HG02571 (cell line): ENCODE measurements around the gene KRTAP19-1.
"Not testable (repeated sequence)": the region's sequence is repeated elsewhere in the genome, so short reads cannot be mapped to it uniquely, and the experiment has no call there.

Source experiments
- ATAC-seq: cut with Tn5 transposase; IDR thresholded peaks from one replicate; pipeline ENCODE4 v1.9.1; 2021; ENCODE audit warnings: mild to moderate bottlenecking, moderate library complexity; ENCODE audit not compliant: unreplicated experiment

The KRTAP19-1 gene

DNA sequence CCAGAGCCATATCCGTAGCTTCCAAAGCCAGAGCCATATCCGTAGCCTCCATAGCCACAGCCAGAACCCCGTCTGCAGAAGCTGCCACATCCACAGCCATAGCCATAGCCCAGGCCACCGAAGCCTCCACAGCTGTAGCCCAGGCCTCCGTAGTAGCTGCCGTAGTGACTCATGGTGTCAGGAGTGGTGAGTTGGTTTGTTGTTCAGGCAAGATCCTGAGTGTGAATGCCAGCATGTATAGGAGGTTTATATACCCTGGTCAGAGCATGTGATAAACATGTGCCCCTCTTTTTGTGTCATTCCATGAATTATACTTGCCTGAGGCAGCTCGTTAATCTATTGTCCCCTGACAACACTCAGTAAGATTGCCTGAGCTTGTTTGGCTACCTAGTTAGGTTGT lies at the start of gene KRTAP19-1:
Gene KRTAP19-1 (minus strand): TSS at position 223 of the 400 bp plus-strand sequence. CDS start 50 bp downstream, at position 173.
- ATAC-seq, result no peak

DNA sequence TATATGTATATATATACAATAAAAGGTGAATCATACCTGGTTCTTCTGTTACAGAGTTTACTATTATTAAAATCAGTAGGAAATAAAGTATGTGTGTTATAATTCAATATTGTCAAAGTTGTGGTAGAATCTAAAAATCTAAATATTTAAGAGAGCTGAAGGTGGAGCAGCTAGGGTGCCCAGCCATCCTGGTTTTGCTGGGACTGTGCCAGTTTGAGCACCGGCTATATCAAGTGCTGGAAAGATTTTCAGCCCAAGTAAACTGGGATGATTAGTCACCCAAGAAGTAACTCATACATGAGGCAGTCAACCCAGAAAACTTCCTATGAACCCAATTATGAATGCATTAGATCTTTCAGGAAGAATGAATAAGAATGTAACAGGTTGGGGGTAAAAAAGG lies 38.7 kb upstream of the KRTAP19-1 start:
- ATAC-seq, result no peak

DNA sequence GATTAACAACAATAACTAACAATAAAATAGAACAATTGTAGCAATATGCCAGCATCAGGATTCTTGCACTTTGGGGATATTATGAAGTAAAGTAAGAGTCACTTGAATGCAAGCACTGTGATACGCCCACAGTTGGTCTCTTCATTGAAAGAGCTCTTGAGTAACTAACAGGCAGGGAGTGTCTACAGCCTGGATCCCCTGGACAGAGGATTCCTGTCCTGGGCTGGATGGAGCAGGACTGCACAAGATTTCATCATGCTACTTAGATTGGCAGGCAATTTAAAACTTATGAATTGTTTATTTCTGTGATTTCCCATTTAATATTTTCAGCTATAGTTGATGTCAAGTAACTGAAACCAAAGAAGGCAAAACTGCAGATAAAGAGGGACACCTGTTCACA lies 35.5 kb upstream of the KRTAP19-1 start:
- ATAC-seq, result no peak

DNA sequence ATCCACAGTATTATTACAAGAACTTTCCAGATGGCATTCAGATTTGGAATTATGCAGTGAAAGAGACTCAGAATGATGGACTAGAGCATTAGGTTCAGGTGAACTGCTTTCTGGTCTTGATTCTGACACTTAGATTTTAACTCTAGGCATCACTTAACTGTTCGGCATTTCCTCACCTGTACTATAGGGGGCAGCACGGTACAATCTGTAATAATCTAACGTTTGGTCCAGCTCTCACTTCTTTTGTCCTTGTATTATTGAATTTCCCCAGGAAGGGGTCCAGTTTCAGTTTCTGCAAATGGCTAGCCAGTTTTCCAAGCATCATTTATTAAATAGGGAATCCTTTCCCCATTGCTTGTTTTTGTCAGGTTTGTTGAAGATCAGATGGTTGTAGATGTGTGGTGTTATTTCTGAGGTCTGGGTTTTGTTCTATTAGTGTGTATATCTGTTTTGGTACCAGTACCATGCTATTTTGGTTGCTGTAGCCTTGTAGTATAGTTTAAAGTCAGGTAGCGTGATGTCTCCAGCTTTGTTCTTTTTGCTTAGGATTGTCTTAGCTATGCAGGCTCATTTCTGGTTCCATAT lies 25.5 kb upstream of the KRTAP19-1 start:
- ATAC-seq, result not testable (repeated sequence)

DNA sequence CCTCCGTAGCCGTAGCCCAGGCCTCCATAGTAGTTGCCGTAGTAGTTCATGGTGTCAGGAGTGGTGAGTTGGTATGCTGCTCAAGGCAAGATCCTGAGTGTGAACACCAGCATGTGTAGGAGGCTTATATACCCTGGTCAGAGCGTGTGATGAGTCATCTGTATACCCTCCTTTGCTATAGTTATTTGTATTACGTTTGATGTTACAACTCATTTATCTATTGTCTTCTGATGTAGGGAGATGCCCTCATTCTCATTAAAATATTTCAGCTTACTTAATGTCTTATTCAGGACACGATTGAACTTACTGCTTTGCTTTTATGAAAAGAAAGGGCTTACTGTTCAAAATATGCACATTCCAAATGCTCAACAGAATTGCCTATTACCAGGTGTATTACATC lies 21.9 kb upstream of the KRTAP19-1 start, which contains the start of gene KRTAP19-5:
Gene KRTAP19-5 (minus strand): TSS at position 101 of the 400 bp plus-strand sequence. CDS start 51 bp downstream, at position 50.
- no peak for ATAC-seq

DNA sequence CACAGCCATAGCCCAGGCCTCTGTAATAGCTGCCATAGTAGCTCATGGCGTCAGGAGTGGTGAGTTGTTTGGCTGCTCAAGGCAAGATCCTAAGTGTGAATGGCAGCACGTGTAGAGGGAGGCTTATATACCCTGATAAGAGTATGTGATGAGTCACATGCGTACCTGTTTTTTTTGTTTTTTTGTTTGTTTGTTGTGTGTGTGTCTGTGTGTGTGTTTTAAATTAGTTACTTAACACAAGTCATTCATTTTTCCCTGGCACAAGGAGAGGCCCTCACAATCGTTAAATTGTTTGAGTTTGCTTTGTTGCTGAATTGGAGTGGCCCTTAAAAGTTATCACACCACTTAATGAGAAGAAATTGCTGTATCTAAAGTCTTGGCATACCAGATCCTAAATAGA lies 16.9 kb upstream of the KRTAP19-1 start, which contains the start of gene KRTAP19-4:
Gene KRTAP19-4 (minus strand): TSS at position 101 of the 400 bp plus-strand sequence. CDS start 55 bp downstream, at position 46.
- no peak for ATAC-seq

DNA sequence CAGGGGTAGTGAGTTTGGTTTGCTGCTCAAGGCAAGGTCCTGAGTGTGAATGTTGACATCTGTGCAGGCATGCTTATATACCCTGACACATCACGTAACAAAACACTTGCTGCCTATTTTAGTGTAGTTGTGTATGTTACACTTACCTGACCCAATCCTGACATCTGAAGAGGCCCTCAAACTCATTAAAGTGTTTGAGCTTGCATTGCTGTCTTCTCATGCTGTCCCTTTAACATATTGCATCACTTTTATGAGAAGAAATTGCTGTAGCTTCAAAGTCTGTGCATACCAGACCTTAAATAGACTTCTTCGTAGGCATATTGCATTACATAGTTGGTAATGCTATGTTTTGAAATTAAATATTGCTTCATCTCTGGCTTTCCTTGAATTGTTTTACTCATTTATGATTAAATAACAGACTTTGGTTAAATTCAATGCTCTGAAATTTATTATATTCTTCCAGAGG lies 11.8 kb upstream of the KRTAP19-1 start, which contains the start of gene KRTAP19-3:
Gene KRTAP19-3 (minus strand): TSS at position 51 of the 466 bp plus-strand sequence. CDS start 56 bp downstream, outside the sequence.
- ATAC-seq, result no peak

DNA sequence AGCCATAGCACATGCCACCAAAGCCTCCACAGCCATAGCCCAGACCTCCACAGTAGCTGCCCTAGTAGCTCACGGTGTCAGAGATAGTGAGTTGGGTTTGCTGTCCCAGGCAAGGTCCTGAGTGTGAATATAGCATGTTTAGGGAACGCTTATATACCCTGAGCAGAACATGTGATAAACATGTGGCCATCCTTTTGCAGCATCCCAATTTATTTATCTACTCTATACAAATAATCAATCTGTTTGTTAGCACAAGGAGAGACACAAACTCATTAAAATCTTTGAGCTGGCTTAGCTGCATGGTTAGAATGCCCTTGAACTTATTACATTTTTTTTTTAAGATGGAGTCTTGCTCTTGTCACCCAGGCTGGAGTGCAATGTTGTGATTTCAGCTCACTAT lies 7.2 kb upstream of the KRTAP19-1 start, which contains the start of gene KRTAP19-2:
Gene KRTAP19-2 (minus strand): TSS at position 101 of the 400 bp plus-strand sequence. CDS start 88 bp downstream, at position 13.
- no peak for ATAC-seq

DNA sequence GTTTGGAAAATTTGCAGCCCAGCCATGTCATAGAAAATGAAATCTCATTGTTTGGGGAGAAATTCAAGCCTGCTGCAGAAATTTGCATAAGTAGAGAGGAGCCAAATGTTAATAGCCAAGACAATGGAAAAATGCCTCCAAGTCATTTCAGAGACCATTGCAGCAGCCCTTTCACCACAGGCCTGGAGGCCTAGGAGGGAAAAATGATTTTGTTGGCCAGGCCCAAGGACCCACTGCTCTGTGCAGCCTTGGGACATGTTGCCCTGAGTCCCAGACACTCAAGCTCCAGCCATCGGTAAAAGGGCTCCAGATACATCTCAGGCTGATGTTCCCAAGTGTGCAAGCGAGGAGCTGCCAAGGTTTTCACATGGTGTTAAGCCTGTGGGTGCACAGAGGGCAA lies 6.0 kb upstream of the KRTAP19-1 start:
- ATAC-seq, result no peak

DNA sequence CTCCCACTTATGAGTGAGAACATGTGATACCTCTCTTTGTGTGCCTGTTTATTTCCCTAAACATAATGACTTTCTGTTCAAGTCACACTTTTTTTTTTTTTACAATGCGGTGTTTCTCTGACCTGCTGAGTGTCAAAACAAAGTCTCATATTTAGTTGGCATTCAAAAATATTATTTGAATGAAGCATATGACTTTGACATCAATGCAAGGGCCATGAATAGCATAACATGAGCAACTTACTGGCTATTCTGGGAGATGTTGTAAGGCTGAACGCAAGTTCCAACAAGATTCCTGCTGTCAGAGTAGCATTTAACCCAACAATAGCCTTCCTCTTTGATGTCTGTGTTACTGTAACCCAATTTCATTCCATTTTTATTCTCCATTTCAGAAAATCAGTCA lies 2.0 kb upstream of the KRTAP19-1 start:
- ATAC-seq, result no peak

DNA sequence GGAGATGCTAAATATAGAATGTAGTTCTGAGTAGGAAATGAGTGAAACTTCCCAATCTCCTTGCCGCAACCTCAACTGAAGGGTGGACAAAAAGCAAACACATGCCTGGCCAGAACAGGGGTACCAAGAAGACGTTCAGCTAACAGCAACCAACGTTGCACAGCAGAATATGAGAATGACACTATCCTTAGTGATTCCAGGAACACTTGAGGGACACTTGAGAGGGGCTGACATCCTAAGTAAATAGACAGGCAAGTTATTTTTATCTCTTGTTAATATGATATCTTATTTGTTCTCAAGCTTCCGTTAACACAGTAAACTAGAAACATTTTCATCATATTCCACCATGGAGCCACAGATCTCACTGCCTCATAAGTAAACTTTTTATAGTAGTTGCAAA lies 908 bp downstream of the KRTAP19-1 start:
- ATAC-seq, result no peak

DNA sequence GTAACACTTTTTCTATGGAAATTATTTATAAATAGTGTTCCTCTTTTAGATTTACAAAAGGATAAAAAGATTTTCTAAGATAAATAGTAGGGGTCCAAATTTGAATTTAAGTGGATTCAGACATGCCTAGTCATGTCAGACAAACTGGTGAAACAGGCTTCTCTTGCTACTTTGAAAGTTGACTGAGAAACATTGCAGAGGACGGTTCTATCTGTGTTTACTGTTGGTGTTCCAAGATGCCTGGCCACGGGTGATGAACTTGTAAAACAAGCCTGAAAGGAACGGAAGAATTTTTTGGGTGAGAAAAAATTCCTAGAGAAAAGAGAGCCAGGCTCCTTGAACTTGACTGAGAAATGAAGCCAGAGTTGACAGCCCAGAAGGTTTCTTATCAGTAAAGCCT lies 2.2 kb downstream of the KRTAP19-1 start:
- ATAC-seq, result no peak

DNA sequence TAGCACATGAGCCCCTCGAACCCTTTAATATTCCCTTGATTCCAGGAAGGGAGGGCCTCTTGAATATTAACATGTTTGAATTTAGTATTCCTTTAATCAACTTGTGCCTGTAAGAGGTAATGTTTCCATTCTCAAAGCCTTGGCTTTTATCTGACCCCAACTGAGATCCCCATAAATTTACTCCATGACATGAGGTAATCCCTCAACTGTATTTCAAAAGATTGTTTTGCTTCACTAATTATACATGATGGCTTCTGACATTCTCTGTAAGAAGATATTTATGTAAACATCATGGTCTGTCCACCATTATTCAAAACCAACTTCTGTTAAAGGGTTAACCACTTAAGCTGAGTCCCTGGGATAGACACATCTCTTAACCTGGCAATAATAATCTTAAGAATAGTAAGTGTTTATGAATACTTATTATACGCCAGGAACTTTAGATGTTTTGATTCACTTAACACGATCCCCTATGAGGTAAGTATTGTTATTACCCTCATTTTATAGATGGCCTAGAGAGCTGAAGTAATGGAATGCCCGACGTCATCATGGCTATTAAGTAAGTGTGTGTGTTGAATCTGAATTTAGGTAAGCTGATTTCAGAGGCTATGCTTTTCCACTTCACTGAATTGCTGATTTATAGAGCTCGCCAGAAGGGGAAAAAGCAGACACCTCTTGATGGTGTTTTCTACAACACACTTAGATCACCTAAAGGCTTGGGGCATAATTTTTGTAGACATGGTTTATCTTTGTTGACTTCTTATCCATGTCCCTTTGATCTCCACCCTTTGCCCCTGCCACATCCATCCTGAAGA lies 11.1 kb downstream of the KRTAP19-1 start:
- ATAC-seq, result no peak

DNA sequence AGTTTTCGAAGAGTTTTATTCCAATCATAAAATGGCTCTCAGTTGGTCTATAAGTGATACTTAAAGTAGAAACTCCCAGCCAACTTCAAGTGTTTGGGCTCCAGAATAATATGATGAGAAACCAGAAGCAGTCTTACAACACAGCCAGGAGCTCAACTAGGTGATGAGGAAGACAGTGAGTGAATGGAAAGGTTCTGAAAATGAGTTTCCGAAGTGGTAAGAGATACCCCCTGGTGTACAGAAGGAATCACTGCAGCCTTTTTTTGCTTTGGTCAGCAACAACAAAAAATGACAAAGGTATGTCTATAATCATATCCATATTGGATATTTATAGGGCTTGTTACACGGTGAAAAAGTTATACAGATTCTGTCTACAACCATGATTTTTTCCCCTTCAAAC lies 16.5 kb downstream of the KRTAP19-1 start:
- no peak for ATAC-seq

DNA sequence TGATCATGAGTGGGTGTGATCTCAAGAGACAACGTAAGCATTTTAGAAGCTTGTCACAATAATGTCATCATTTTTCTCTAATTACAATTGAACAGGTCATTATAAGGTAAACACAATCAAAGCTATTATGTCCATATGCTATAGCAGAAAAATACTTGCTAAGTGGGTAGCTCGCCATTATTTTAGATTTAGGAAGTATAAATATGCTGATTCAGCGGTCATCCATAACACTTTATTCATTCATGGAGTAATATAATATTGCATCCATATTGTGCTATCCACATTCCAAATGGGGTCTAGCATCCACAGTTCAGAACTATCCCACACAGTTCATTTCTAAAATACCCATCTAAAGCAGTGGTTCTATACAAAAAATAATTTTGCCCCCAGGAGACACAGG lies 31.7 kb downstream of the KRTAP19-1 start:
- no peak for ATAC-seq

DNA sequence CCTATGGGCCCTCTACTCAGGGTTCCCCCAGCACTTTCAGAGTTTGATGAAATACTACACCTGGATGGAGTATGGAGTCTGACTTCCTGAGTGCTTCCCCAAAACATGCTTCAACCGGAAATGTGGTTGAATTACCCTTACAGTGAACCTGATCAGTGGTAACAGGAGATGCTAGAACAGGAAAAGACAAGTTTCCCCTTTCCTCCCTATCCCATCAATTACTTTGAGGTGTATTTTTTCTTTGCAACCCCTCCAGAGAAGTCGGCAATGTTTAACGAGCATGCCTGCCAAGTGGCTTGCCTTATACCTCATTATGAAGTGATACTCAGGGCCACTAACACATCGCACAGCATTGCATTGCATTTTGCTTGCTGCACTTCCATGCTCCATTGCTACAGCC lies 33.1 kb downstream of the KRTAP19-1 start:
- ATAC-seq, result no peak

DNA sequence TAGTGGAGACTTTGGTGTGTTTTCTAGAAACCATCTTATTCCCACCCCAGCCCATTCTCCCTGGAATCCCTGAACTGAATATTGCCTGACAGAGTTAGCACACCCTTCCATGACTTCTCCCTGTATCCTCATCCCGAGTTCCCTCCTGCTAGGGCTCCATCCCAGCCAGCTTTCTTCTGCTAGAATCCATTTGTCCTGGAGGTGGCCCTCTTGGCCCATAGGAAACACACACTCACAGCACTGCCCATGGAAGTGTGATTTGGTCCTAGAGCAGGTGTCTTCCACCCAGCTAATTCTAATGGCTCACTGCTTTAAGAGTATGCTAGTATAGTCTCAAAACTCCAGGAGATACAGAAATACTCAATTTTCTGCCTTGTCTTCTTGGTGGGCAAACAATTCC lies 36.0 kb downstream of the KRTAP19-1 start:
- no peak for ATAC-seq

DNA sequence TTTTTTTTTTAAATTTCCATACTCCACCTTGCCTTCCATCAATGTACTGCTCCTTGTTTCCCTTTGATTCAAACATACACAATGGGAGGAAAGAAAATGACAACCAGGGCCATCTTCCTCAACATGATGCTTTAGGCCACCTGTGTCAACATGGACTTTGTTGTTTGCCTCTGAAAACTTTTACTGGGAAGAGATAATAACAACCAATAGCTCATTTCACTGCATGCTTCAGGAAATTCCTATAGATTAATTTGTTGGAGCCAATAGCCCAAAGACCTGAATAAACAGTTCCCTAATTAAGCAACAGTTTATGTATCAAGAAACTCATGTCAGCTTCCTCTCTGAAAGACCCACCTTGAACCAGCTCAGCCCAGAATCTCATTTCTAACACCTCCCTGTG lies 36.9 kb downstream of the KRTAP19-1 start:
- no peak for ATAC-seq

DNA sequence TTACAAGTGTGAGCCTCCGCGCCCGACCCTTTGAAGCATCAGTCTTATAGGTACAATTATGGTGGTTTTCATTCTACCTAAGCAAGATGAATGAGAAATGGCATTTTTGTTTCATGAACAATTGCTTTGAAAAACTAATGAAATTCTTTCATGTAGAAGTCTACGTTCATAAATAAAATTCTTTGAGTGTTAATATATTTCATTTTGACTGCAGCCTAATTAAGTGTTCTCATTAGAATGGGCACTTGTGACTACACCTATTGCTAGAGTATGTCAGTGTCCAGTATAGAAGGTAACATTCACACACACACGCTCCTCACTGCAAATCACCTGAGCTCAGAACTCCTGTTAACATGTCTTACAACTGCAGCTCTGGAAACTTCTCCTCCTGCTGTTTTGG lies 40.2 kb downstream of the KRTAP19-1 start, which contains the start of gene KRTAP15-1:
Gene KRTAP15-1 (plus strand): TSS at position 301 of the 400 bp plus-strand sequence. CDS start 53 bp downstream, at position 354.
- ATAC-seq, result no peak

DNA sequence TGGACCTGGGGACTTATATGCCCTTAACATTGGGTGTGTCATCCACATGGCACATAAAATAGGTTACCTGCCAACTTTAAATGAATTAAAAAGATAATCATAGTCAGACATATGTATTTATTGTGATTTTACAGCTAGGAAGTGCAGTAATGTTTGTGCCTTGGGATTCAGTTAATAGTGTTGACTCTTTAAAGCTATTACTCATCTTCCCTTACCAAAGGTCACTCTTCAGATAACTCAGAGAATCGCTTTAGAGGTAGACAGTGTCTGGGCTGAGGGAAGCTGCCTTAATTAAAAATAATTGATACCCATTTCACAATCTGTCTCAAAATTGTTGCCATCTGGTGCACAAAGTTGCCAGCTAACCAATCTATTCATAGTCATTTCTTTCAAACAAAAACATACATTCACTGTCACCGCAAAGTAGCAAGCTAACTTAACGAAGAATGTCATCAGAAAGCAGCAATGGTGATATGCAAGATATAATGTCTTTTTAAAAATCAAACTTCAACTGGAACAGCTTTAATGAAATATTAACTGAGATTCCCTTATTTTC lies 43.1 kb downstream of the KRTAP19-1 start:
- no peak for ATAC-seq

DNA sequence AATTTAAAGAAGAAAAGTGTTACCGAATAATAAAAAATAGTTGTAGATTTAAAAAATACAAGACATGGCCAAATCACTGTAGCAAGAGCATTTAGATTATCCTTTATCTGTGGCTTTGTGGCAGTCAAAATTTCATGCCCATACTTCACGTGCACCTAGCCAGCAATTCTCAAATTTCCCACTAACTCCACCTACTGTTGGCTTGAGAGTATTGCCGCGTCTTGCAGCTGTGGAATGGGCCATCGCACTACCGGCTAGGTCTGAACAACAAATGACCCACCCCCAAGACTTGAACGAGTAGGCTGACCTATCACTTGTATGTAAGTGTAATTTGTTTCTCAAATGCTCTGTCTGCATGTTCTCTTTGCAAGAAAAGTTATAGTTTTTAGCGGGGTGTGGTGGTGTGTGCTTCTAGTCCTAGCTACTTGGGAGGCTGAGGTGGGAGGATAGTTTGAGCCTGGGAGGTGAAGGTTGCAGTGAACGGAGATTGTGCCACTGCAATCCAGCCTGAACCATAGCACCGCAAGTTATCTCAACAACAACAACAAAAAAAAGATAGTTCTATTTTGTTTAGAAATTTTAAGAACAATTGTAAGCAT lies 46.0 kb downstream of the KRTAP19-1 start:
- no peak for ATAC-seq
